SK-N-MC (cell line): Measurements from ENCODE around the gene IL13.

Experiments used
- EZH2 ChIP-seq: fragments of 200-600 bp; sonication (generic); IDR thresholded peaks from one replicate; pipeline ENCODE4 v1.6.1; 2017; ENCODE audit warnings: antibody characterized with exemption
- FOXP2 ChIP-seq: optimal IDR thresholded peaks from 2 replicates; pipeline ENCODE3; 2011; ENCODE audit warnings: mild to moderate bottlenecking, moderate library complexity; ENCODE audit not compliant: insufficient read depth; ENCODE audit errors: extremely low read length, control extremely low read depth
- POLR2AphosphoS5 ChIP-seq: IDR thresholded peaks from 2 replicates; pipeline ENCODE4 v1.6.1; 2012; ENCODE audit warnings: mild to moderate bottlenecking, low read depth, low read length, borderline replicate concordance

DNA sequence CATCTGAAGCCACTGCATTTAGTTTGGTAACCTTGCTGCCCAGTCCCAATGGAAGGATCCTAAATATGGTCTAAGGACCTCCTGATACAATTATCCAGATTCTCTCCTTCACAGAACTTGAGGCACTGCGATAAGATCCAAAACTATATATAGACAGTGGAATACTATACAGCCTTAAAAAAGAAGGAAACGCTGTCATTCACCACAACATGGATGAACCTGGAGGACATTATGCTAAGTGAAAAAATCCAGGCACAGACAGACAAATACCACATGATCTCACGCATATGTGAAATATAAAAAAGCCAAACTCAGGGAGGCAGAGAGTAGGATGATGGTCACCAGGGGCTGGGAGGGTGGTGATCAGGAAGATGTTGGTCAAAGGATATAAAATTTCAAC lies 13.0 kb downstream of the IL13 start:
- TF ChIP-seq EZH2 = no peak
- no peak for TF ChIP-seq POLR2AphosphoS5
- TF ChIP-seq FOXP2 = no peak
